ENCODE results near the gene RAMP1.

The RAMP1 gene

DNA sequence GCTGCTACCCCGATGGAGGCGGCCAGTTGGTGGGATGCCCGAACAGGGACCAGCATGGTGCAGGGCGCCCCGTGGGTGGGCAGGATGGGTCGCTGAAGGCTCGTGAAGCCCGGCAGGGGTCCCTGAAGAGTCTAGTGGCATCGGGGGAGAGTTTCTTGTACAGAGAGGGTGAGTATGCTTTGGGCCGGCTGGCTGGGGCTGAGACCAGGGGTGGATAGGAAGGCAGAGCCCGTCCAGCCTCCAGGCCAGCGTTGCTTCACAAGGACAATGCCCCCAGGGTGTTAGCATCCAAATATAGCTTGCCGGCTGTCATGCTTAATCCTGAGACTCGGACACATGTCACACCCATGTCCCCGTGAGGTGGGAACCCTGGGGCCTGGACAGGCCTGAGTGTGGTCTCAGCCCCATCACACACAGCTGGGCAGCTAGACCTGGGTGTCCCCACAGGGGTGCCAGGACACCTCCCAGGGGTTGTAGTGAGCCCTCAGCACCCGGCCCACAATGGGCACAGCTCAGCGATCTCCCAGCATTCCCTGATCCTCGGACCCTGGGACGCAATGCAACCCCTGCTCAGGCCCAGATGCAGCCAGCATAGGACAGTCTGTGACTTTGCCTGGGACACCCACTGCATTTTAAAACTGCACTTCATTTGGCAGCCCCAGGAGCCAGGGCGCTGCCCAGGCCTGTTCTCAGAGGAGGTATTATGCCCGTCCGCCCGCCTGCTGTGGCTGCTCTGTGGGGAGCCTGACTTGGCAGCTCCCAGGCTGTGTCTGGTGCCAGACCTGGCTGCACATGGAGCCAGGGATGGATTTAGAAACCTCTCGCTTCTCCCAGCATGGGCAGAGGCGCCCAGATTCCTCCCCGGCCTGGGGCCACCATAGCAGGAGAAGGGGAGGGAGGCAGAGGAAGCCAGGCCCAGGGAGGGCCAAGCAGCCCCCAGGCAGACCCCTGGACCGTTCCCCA lies 36.4 kb downstream of the RAMP1 start:
- no peak for DNase-seq

DNA sequence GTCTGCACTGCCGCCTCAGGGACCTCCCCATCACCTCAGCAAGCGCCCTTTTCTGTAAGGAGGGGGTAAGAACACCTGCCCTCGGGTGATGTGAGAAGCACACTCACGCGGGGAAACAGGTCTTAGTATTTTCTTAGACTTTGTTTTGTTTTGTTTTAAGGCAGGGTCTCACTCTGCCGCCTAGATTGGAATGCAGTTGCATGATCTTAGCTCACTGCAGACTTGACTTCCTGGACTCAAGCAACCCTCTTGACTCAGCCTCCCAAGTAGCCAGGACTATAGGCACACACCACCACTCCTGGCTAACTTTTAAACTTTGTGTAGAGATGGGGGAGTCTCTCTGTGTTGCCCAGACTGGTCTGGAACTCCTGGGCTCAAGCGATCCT lies 37.1 kb downstream of the RAMP1 start:
- DNase-seq = no peak

DNA sequence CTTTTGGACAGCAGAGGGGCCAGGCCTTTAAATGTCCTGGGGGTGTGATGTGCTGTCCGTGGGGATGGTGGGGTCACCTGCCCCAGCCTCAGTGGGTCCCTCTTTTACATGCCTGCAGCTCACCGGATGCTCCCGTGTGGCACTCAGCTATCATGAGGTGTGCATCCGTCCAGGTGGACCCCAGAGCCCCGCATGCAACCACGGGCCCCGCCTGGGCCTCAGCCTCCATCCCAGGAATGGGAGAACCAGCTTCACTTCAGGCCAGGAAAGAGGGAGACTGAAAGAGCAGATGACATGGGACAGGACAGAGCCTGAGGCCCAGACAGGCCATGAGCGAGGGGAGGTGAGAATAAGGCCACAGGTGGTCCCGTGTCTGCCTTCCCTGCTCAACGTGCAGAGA lies 37.5 kb downstream of the RAMP1 start:
- DNase-seq = no peak

DNA sequence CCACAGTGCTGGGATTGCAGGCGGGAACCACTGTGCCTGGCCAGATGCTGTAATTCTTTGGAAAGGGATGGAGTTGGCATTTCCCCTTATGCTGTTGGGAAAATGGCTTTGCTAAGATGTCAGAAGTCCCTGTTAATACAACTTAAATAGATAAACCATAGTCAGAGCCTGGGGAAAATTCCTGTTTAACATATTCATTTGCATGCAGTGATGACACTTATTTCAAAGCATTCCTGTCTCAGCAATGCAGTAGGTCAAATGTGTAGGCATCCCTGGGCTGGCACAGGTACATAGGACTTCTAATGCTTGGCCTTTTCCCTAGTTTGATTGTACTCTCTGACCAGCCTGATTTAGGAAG lies 38.6 kb downstream of the RAMP1 start:
- no peak for DNase-seq

DNA sequence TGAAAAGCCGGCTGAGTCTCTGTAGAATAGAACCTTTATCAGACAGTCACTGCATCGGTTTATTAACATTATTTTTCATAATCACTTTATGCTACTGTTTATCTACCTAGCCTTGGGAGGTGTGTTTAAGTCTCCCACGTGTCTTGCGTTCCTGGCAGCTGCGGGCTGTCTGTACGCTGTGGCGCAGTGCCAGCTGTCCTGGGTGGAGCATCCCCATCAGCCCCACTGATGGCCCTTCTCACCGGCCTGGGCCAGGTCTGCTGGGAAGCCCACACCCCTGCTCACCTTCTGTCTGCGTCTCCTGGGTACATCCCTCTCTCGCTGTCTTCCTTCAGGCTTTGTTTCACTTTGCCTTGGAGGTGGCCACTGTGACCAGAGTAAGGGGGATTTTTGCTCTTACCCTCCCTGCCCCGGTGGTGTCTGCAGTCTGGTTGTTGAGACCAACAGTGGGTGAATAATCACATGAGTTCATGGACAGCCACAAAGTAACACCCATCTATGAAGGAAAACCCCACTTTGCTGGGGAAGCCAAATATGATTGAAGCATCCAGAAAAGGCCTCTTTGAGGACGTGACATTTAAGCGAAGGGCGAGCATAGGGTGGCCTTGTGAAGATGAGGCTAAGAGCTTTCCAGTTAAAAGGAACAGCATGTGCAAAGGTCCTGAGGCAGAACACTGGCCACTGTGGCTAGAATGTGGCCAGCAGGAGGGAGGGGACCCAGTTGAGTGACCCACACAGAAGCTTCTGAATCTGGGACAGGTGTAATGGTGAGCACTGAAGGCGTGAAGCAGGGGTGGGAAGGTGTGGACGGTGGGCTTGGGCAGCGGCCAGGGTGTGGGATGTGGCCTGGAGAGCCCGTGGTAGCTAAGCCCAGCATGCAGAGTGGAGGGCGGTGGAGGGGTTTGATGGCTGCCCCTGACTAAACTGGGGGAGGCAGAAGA lies 41.7 kb downstream of the RAMP1 start:
- DNase-seq = no peak

DNA sequence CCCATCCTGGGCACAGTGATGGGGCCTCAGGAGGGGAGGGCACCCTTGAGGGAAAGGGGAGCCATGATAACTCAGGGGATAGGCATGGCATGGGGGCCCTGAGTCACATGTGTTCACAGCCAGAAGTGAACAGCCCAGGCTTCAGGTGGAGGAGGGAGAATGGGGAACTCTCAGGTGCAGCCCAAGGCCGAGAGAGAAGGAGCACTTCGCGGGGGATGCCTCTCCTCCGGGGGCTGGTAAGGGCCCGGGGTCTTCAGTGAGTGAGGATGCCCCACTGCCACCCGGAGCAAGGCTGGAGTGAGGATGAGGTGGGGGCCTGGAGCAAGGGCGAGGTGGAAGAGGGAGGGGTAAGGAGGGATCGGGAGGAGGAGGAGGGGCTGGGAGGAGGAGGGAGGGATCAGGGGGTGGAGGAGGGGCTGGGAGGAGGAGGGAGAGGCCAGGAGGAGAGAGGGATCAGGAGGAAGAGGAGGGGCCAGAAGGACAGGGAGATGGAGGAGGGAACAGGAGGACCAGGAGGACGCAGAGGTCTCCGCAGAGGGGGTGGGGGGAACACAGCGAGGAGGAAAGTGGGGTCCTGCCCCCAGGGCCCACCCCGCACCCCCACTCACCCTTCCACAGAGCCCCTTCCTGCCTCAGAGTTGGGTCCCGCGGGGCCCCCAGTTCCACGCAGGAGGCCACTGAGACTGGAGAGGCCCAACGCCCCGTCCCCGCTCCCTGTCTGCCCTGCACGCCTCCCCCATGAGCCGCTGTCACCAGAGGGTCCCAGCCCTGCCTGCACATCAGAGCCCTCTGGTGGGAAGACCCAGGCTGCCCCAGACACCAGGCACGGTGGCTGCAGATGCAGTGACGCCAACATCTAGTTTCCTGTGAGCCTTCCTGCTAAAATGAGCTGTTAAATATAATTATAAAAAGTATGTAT lies 42.8 kb downstream of the RAMP1 start:
- DNase-seq = no peak

DNA sequence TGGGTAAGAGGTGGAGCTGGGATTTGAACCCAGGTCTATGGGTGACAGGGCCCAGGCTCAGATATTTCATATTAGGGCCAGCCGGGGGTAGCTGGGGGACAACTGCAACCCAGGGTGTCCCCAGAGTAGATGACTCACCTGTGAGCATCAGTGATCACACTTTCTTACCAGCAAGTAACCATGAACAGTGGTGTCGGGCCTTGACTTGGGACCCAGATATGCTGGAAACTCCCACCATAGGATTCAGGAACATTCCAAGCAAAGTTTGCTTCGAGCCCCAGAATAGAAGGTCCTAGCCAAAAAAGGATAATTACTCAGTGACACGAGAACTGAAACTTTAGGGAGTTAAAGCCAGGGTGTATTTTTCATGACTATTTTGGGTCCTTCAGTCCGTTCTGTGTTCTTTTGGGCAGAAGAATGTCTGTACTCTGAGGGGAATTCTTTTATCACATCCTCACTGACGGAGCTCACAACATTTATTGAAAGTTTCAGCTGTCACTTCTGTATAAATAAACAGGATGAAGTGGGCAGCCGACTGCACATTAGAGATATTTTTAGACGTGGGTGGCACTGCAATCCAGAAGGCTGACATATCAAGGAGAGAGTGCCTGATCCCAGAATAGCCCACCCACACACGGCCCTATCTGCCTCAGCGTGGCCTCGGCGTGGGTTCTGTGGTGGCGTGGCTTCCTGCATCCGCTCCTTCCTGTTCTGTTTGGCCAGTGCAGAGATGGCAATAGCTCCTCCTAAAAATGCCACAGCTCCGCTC lies 45.6 kb downstream of the RAMP1 start:
- DNase-seq = peak in 1 of 2 donors; percentile 24

DNA sequence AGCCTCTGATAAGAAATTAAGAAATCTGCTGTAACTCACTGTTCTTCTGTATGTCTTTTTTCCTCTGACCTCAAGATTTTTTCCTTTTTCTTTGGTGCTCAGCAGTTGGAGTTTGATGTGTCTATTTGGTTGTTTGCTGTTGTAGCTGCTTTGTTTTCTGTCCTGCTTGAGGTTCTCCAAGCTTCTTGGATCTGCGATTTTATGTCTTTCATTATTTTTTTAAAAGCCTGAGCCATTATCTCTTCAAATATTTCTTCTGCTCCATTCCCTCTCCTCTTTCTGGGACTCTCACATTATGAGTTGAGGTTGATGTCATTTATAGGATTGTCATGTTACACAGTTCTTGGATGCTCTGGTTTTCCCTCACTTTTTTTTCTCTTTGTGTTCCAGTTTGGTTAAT lies 47.7 kb downstream of the RAMP1 start:
- no peak for DNase-seq

DNA sequence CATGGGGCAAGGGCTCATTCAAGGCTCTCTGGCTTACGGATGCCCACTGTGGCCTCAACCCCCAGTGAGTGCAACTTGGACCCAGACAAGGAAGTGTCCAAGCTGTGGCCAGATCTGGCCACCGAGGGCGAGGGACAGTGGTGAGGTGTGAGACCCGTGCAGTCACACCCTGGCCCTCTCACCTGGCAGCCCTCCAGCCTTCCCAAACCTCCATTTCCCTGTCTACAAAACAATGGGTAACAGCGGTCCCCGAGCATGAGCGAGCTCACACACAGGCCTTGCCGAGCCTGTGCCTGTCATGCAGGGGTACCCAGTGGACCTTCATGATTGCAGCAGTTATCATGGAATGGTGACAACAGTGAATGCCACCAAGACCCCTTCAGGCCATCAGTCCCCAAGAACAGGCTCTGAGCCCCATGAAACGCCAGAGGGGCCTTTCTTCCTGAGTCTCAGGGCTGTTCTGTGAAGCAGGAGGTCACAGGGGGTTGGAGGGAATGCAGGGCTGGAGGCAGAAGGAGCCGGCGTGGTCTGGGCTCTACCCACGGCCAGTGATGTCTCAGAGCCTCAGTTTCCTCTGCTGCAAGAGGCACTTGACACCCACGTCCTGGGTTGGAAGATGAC lies 49.8 kb downstream of the RAMP1 start:
- no peak for DNase-seq

DNA sequence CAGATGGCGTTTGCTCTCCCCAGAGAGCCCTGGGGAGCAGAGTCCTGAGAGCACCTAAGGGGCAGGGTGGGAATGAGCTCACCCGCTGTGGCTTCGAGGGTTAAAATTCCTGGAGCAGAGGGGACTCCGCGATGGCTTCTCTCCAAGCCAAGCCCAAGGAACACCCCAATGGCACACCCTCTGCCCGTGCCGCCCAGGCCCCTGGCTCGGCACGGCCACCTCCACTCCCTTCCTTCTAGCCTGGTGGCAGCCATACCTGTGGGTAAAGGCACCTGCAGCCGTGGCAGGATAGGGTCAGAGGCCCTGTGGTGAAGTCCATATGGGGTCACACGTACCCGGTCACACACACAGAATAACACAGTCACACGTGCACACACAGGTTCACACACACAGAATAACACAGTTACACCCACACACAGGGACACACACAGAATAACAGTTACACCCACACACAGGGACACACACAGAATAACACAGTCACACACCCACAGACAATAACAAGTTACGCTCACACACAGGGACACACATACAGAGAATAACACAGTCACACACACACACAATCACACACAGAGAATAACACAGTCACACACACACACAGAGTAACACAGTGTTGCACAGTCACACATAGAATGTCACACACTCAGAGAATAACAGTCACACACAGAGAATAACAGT lies 50.5 kb downstream of the RAMP1 start:
- no peak for DNase-seq

DNA sequence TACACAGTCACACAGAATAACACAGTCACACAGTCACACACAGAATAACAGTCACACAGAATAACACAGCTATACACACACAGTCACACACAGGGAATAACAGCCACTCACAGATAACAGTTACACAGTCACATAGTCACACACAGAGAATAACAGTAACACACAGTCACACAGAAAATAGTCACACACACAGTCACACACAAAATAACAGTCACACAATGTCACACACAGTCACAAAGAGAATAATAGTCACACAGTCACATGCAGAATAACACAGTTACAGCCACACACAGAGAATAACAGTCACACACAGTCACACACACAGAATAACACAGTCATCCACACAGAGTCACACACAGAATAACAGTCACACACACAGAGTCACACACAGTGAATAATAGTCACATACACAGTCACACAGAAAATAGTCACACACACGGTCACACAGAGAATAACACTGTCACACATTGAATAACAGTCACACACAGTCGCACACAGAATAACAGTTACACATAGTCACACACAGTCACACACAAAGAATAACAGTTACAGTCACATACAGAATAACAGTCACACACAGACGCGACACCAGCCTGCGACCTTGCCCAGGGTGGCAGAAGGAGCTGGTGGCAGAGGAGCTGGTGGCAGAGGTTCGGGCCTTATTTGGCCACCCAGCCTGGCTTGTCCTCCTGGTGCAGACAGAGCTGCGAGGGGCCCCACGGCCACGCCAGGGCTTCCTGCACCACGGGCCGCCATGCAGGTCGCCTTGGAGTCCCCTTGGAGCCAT lies 51.3 kb downstream of the RAMP1 start:
- DNase-seq = no peak

DNA sequence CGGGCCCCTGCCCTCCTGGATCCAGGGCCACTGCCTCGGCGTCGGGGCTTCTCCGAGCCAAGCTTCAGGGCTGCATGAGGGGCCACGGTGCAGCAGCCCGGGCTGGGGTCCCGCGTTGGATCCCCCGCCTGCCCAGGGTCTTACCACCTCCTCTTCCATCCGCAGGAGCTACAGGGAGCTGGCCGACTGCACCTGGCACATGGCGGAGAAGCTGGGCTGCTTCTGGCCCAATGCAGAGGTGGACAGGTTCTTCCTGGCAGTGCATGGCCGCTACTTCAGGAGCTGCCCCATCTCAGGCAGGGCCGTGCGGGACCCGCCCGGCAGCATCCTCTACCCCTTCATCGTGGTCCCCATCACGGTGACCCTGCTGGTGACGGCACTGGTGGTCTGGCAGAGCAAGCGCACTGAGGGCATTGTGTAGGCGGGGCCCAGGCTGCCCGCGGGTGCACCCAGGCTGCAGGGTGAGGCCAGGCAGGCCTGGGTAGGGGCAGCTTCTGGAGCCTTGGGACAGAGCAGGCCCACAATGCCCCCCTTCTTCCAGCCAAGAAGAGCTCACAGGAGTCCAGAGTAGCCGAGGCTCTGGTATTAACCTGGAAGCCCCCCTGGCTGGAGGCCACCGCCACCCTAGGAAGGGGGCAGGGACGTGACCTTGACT lies 52.1 kb downstream of the RAMP1 start:
- no peak for DNase-seq

DNA sequence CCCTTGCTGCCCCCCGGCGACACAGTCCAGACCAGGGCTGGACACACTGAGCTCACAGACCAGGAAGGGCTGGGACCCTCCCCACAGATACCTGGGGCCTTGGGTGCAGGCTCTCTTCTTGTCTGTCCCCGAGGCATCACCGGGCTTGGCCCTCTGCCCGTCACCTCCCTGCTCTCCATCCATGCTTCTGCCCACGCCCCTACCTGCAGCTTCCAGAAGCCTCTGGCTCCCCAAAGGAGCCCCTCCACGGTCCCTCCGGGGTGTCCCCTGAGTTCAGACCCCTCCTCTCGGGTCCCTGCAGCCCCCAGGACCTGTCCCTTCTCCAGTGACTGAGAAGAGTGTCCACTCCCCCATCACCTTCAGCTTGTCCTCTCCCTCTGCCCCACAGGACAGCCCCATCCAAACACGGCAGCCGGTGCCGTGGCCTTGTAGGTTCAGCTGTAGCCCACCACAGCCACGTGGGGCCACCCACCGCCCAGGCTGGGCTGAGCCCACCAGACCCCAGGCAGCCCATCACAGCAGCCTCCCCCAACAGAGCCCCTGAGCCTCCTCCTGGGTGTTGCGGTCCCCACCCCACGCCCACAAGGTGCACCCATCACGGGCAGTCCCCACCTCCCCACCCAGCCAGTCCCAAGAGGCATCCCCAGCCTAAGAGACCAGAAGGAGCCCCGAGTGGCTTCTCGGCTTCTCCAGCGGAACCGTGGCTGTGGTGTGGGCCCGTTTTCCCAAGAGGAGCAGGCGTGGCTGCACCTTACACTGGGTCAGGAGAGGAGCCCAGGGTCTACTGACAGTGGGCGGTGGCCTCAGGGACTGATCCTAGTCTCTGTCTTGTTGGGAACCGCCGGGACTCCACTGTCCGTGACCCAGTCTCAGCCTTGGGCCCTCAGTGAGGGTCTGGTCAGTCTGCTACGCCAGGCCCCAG lies 53.1 kb downstream of the RAMP1 start:
- DNase-seq = no peak

DNA sequence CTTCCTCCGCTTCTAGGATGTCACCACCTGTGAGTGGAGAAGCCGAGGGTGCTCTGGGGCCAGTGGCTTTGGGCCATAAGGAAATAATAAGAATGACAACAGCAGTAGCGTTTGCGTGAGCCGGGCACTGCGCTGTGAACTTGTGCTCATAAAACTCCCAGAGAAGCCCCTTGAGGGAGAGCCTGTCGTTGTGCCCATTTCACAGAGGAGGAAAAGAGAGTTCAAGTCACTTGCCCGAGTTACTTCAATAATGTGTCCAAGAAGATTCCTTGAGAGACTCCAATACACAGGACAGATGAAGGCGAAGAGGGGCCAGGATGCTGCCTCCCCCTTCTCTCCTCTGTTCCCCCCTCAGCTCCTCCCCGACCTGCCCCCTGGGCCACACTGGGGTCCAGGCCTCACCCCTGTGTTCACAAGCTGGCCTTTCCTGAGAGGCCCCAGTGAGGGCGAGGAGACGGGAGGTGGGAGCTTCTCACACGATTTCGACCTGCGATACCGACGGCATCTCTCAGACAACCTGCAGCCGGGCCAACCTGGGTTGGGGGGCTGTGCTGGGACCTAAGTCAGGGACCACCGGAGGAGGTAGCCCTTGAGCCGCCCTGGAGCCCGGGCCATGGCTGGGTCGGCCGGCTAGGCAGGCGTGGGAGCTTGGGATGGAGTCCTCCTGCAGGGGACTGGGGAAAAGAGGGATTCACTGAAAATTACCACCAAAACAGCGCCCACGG lies 53.9 kb downstream of the RAMP1 start:
- no peak for DNase-seq

DNA sequence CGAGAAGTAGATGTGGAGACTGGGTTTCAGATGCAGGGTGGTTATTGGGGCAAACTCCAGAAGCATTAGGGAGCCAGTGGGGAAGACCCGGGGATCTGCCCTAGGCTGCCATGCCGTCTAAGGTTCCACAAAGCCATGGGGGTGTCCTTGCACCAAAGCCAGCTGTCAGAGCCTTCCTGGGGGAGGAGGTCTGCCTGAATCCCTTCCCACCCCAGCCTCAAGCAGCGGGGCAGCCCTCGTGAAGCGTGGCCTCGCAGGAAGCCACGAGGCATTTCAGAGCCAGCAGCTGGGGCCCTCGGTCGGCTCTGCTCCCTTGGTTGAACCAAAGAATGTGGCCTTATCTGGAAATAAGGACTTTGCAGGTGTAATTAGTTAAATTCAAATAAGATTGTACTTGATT lies 56.2 kb downstream of the RAMP1 start:
- DNase-seq = no peak

DNA sequence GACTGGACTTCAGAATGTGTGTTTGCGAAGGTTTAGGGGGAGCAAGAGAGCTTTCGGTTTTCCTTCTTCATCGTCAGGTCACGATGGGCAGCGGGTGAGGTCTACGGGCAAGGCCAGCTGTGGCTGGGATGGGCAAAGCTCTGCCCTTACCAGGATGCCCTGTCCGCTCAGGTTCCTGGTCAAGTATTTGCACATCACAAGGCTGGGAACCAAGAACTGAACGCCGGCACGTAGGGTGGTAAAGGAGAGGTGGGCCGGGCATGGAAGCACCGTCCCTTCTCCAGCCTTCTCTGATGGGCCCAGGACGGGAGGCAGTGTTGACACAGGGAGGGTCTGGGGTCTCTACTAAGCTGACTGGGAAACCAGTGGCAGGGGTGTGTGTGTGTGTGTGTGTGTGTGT lies 56.9 kb downstream of the RAMP1 start:
- no peak for DNase-seq

DNA sequence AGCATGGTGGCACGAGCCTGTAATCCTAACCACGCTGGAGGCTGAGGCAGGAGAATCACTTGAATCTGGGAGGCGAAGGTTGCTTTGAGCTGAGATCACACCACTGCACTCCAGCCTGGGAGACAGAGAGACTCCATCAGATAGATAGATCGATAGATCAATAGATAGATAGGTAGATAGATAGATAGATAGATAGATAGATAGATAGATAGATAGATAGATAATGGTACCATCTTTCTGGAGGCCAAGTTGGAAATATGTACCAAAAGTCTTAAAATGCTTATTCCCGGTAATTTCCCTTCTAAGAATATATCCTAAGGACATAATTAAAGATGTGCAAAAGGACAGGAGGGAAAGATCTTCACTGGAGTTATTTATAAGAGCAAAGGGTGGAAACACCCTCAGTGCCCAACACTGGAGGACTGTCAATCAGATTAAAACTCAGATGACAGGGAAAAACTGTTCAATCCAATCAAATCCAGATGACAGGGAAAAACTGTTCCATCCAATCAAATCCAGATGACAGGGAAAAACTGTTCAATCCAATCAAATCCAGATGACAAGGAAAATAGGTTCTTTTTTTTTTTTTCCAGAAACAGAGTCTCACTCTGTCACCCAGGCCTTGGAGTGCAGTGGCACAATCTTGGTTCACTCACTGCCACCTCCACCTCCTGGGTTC lies 58.4 kb downstream of the RAMP1 start:
- no peak for DNase-seq
